MCF 10A (cell line): Measurements from ENCODE around the gene SFXN1. TPM values are rescaled to one million over a fixed set of nuclear protein-coding genes. Genes with fewer than 3 reads are reported as not detected.
"Not testable (repeated sequence)": the region's sequence is repeated elsewhere in the genome, so short reads cannot be mapped to it uniquely, and the experiment has no call there.

Experiments used
- BruUV-seq: library from RNA; stranded (reverse); fragments of 400-500 nt; replicated peaks from 2 replicates; lab custom pipeline; 2021; lab: Mats Ljungman, UMichigan
- CTCF ChIA-PET: fragments of 300-600 bp; sonication (Branson Sonifier 250); formaldehyde crosslinking; extraction: SDS; loops from one replicate; lab custom pipeline; 2021; ENCODE audit warnings: antibody characterized with exemption, inconsistent platforms; lab: Yijun Ruan, JAX
- POLR2A ChIA-PET: fragments of 300-600, 350-650 bp; sonication (Branson Sonifier 250); formaldehyde crosslinking; extraction: SDS; loops from one replicate; lab custom pipeline; 2020; ENCODE audit warnings: antibody characterized with exemption, inconsistent platforms; lab: Yijun Ruan, JAX
- DNase-seq: peaks from one replicate; pipeline ENCODE4 v3.0.0-alpha.2; 2018; ENCODE audit not compliant: unreplicated experiment
- H3K27ac Mint-ChIP-seq: one replicate; pipeline ENCODE4 v1.8.0; 2022; ENCODE audit warnings: mild to moderate bottlenecking, low read depth, mixed read lengths; ENCODE audit not compliant: unreplicated experiment
- H3K27me3 Mint-ChIP-seq: one replicate; pipeline ENCODE4 v1.8.0; 2022; ENCODE audit warnings: mixed read lengths; ENCODE audit not compliant: insufficient read depth, unreplicated experiment
- H3K36me3 Mint-ChIP-seq: one replicate; pipeline ENCODE4 v1.8.0; 2022; ENCODE audit warnings: mild to moderate bottlenecking, moderate library complexity, mixed read lengths; ENCODE audit not compliant: insufficient read depth, unreplicated experiment
- H3K4me1 Mint-ChIP-seq: one replicate; pipeline ENCODE4 v1.8.0; 2022; ENCODE audit warnings: mixed read lengths; ENCODE audit not compliant: insufficient read depth, unreplicated experiment
- H3K4me3 Mint-ChIP-seq: one replicate; pipeline ENCODE4 v1.8.0; 2022; ENCODE audit warnings: mild to moderate bottlenecking, moderate library complexity, mixed read lengths; ENCODE audit not compliant: unreplicated experiment
- H3K9me3 Mint-ChIP-seq: one replicate; pipeline ENCODE4 v1.8.0; 2022; ENCODE audit warnings: mixed read lengths; ENCODE audit not compliant: unreplicated experiment
- CTCF ChIP-seq: fragments of 200-600 bp; IDR thresholded peaks from one replicate; pipeline ENCODE4 v1.8.0; 2022; ENCODE audit warnings: antibody characterized with exemption, mild to moderate bottlenecking; ENCODE audit not compliant: unreplicated experiment
- intact Hi-C: fragments of 100-400 bp; cut with micrococcal nuclease; formaldehyde crosslinking; loops from 2 replicates; pipeline ENCODE4 v1.14.1; 2022
- total RNA-seq: library from RNA; stranded (reverse); gene quantifications from 2 replicates; pipeline ENCODE4 v1.2.3, GENCODE V29; 2022

SFXN1 gene
- total RNA-seq, 1 experiment from 2014 or later, result 91.8 TPM

- CTCF ChIA-PET, result interaction anchor here (0.6 to 1.5 kb wide), 3 partner anchors 28 to 581 kb away, joined by 3 to 4 read pairs (median 4); no protein-coding TSS in a partner anchor
- Mint-ChIP-seq H3K4me1 (peaks cover 19% of the 10 kb centered on the region), H3K27ac (no peak overlapping the region), H3K36me3 (peaks cover 53% of the 10 kb centered on the region), H3K4me3 (no peak overlapping the region), H3K9me3 (no peaks in the 10 kb centered on the region), H3K27me3 (no peaks in the 10 kb centered on the region)
- POLR2A ChIA-PET, result no interaction called here
- no peak for DNase-seq
- TF ChIP-seq CTCF, result no peak
- no TSS peak for BruUV-seq
- intact Hi-C loops, result no loop called here
These were observed 14.9 kb downstream of the SFXN1 start for GRCh38 chr5:175493260-175493659.

- Mint-ChIP-seq H3K27me3 (no peaks in the 10 kb centered on the region), H3K36me3 (peaks cover 53% of the 10 kb centered on the region), H3K9me3 (no peaks in the 10 kb centered on the region), H3K27ac (no peak overlapping the region), H3K4me3 (no peak overlapping the region), H3K4me1 (peaks cover 15% of the 10 kb centered on the region)
- no peak for TF ChIP-seq CTCF
- intact Hi-C loops, result no loop called here
- BruUV-seq, result no TSS peak
- DNase-seq, result no peak
- ChIA-PET CTCF (interaction anchor here (0.7 to 1.8 kb wide), 3 partner anchors 14 to 582 kb away, joined by 4 to 5 read pairs (median 4); no protein-coding TSS in a partner anchor), POLR2A (interaction anchor here (1.9 kb wide), 1 partner anchor 15 kb away, joined by 13 read pairs; the partner anchor contains the start of gene SFXN1)
These were observed 15.4 kb downstream of the SFXN1 start for GRCh38 chr5:175493726-175494125.

GRCh38 chr5:175494264-175495183 is 16.2 kb downstream of the SFXN1 start:
- intact Hi-C loops, result no loop called here
- peaks cover 60% of the 10 kb centered on the region for H3K36me3 Mint-ChIP-seq
- H3K27ac Mint-ChIP-seq, result peak overlapping the region; percentile 62
- DNase-seq, result peak; percentile 74
- no peak for TF ChIP-seq CTCF
- H3K9me3 Mint-ChIP-seq, result no peaks in the 10 kb centered on the region
- no TSS peak for BruUV-seq
- ChIA-PET POLR2A (interaction anchor here (1.9 kb wide), 1 partner anchor 16 kb away, joined by 13 read pairs; the partner anchor contains the start of gene SFXN1), CTCF (interaction anchor here (0.6 to 1.8 kb wide), 5 partner anchors 15 to 544 kb away, joined by 3 to 5 read pairs (median 4); no protein-coding TSS in a partner anchor)
- H3K27me3 Mint-ChIP-seq, result no peaks in the 10 kb centered on the region
- H3K4me1 Mint-ChIP-seq, result peaks cover 14% of the 10 kb centered on the region
- H3K4me3 Mint-ChIP-seq, result peak overlapping the region; percentile 20

- DNase-seq, result no peak
- H3K27ac Mint-ChIP-seq, result no peak overlapping the region
- H3K4me1 Mint-ChIP-seq, result no peaks in the 10 kb centered on the region
- peaks cover 50% of the 10 kb centered on the region for H3K36me3 Mint-ChIP-seq
- no peak for TF ChIP-seq CTCF
- no TSS peak for BruUV-seq
- no peak overlapping the region for H3K4me3 Mint-ChIP-seq
- intact Hi-C loops, result no loop called here
- POLR2A ChIA-PET, result no interaction called here
- CTCF ChIA-PET, result interaction anchor here (1.0 kb wide), 1 partner anchor 32 kb away, joined by 3 read pairs; no protein-coding TSS in a partner anchor
- H3K27me3 Mint-ChIP-seq, result no peaks in the 10 kb centered on the region
- no peaks in the 10 kb centered on the region for H3K9me3 Mint-ChIP-seq
These were observed 23.4 kb downstream of the SFXN1 start for GRCh38 chr5:175501759-175502158.

- H3K4me3 Mint-ChIP-seq, H3K27ac Mint-ChIP-seq, H3K9me3 Mint-ChIP-seq, intact Hi-C loops, H3K4me1 Mint-ChIP-seq, BruUV-seq, POLR2A ChIA-PET, DNase-seq, H3K27me3 Mint-ChIP-seq: not testable (repeated sequence)
- CTCF ChIA-PET, result interaction anchor here (0.6 to 0.7 kb wide), 2 partner anchors 41 to 385 kb away, joined by 3 read pairs; no protein-coding TSS in a partner anchor
- peaks cover 56% of the 10 kb centered on the region for H3K36me3 Mint-ChIP-seq
These were observed 29.3 kb downstream of the SFXN1 start for GRCh38 chr5:175507671-175508070.
